Astrocyte of the spinal cord (primary cell): ENCODE results near the gene NOPCHAP1.
"Not testable (repeated sequence)": the region's sequence is repeated elsewhere in the genome, so short reads cannot be mapped to it uniquely, and the experiment has no call there.

ENCODE experiments used
- DNase-seq: peaks from one replicate; pipeline ENCODE4 v3.0.0; 2011; ENCODE audit warnings: low read depth, low spot score
- H3K4me3 ChIP-seq: 2 replicates; pipeline ENCODE4 v1.5.1; 2011; ENCODE audit warnings: low read depth, mild to moderate bottlenecking, low read length, moderate library complexity
- CTCF ChIP-seq: IDR thresholded peaks from 2 replicates; pipeline ENCODE4 v1.5.1; 2012; ENCODE audit warnings: low read depth, mild to moderate bottlenecking, low read length, inconsistent platforms
- in situ Hi-C: cut with HindIII; loops from 2 replicates; pipeline ENCODE4 v1.10.0; 2017; ENCODE audit warnings: low sequenced_read_pairs

Gene NOPCHAP1

GRCh38 chr12:104986022-104986941 lies at the start of gene NOPCHAP1:
TSS of gene NOPCHAP1 (plus strand) at chr12:104986316. CDS start at chr12:104986353, 37 bp downstream.
- DNase-seq = peak; percentile 88
- no peak for TF ChIP-seq CTCF
- H3K4me3 ChIP-seq = peak within 1 kb of the TSS; percentile 70
- in situ Hi-C loops = no loop called here

- no peak for TF ChIP-seq CTCF
- DNase-seq = no peak
- in situ Hi-C loops = no loop called here
- H3K4me3 ChIP-seq = no peak overlapping the region
These were observed 47.7 kb upstream of the NOPCHAP1 start for GRCh38 chr12:104938371-104938770.

- H3K4me3 ChIP-seq = no peak overlapping the region
- no peak for TF ChIP-seq CTCF
- no peak for DNase-seq
- in situ Hi-C loops = no loop called here
These were observed 47.0 kb upstream of the NOPCHAP1 start for GRCh38 chr12:104939089-104939488.

- H3K4me3 ChIP-seq = no peak overlapping the region
- no peak for TF ChIP-seq CTCF
- in situ Hi-C loops = no loop called here
- no peak for DNase-seq
These were observed 44.7 kb upstream of the NOPCHAP1 start for GRCh38 chr12:104941454-104941853.

- no peak for TF ChIP-seq CTCF
- no peak overlapping the region for H3K4me3 ChIP-seq
- in situ Hi-C loops = no loop called here
- no peak for DNase-seq
These were observed 44.0 kb upstream of the NOPCHAP1 start for GRCh38 chr12:104942075-104942474.

GRCh38 chr12:104943401-104943800 lies 42.7 kb upstream of the NOPCHAP1 start:
- DNase-seq, in situ Hi-C loops, H3K4me3 ChIP-seq: not testable (repeated sequence)

GRCh38 chr12:104944252-104944651 lies 41.9 kb upstream of the NOPCHAP1 start:
- no peak for DNase-seq
- TF ChIP-seq CTCF = no peak
- H3K4me3 ChIP-seq = no peak overlapping the region
- in situ Hi-C loops = no loop called here

- in situ Hi-C loops, H3K4me3 ChIP-seq, DNase-seq: not testable (repeated sequence)
These were observed 37.4 kb upstream of the NOPCHAP1 start for GRCh38 chr12:104948716-104949115.
